Measurements from ENCODE around the gene COA8. TPM values are rescaled to one million over a fixed set of nuclear protein-coding genes. Genes with fewer than 3 reads are reported as not detected.

COA8 gene
- total and polyA plus RNA-seq, 2 donors (not counting 1 experiment from before 2014, with no cell fraction given): 25.5 to 26.4 TPM

GRCh38 chr14:103520269-103520656 is 42.5 kb upstream of the COA8 start:
- no peaks in the 10 kb centered on the region for H3K27me3 ChIP-seq (ENCODE audit: control insufficient read depth, insufficient read depth, low read length)

DNA sequence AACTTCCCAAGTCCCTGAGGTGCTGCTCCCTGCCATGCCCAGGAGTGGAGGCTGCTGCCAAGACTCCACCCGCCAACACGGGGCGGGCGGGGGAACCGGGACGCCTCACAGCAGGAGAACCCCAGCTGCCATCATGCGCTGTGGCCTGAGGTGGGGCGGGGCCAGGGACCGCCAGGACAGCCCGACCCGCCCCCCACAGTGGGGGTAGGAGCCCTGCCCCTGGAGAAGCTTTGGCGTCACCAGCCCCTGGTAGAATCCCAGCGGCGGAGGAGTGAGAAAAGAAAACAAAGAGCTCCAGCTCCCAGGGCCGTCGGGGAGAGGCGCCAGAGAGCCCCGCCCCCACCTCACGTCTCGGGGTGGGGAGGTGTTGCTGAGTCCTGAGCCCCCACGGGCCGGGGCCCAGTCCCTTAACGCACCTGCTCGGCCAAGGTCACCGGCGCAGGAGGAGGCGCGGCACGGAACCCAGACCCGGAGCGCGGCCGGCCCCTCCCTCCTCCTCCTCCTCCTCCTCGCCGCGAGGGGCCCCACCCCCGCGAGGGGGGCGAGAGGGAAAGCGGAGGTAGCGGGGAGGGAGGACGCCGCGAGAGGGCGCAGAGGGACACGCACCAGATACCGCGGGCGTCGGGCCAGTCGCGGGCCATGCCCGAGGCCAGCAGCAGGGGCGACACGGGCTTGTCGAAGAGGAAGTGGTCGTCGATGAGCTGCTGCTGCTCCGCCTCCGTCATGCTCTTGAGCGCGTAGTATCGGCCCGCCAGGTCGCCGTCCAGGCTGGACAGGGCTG is 41.9 kb upstream of the COA8 start:
- Histone ChIP-seq H3K4me2 (ENCODE audit: extremely low read depth, insufficient read depth, low read length) (peak overlapping the region; percentile 25), H3K4me3 (replicated peaks in 1 of 4; ENCODE audit: control extremely low read depth in 1 of 4, insufficient read depth in 1 of 4, low read depth in 3 of 4, low read length in 4 of 4) (peak overlapping the region; percentile 29 to 69 (median 38)), H2AFZ (ENCODE audit: low read length) (no peak overlapping the region), H3K36me3 (ENCODE audit: control insufficient read depth, insufficient read depth, low read length) (no peaks in the 10 kb centered on the region), H3K4me1 (ENCODE audit: control insufficient read depth, extremely low read depth, insufficient read depth, low read length) (peaks cover 16% of the 10 kb centered on the region), H3K9ac (ENCODE audit: insufficient read depth, low read length) (peak overlapping the region; percentile 9), H4K20me1 (ENCODE audit: control insufficient read depth, extremely low read depth, insufficient read depth, low read length) (no peaks in the 10 kb centered on the region), H3K27me3 (ENCODE audit: control insufficient read depth, insufficient read depth, low read length) (no peaks in the 10 kb centered on the region), H3K79me2 (ENCODE audit: control insufficient read depth, insufficient read depth, low read length) (no peaks in the 10 kb centered on the region), H3K27ac (ENCODE audit: insufficient read depth, low read length) (no peak overlapping the region), H3K9me3 (ENCODE audit: control insufficient read depth, insufficient read depth, low read depth, low read length) (no peaks in the 10 kb centered on the region)
- peak; percentile 47 to 69 for DNase-seq (ENCODE audit: low read depth in 2 of 2)
- TF ChIP-seq, protein P1, sequence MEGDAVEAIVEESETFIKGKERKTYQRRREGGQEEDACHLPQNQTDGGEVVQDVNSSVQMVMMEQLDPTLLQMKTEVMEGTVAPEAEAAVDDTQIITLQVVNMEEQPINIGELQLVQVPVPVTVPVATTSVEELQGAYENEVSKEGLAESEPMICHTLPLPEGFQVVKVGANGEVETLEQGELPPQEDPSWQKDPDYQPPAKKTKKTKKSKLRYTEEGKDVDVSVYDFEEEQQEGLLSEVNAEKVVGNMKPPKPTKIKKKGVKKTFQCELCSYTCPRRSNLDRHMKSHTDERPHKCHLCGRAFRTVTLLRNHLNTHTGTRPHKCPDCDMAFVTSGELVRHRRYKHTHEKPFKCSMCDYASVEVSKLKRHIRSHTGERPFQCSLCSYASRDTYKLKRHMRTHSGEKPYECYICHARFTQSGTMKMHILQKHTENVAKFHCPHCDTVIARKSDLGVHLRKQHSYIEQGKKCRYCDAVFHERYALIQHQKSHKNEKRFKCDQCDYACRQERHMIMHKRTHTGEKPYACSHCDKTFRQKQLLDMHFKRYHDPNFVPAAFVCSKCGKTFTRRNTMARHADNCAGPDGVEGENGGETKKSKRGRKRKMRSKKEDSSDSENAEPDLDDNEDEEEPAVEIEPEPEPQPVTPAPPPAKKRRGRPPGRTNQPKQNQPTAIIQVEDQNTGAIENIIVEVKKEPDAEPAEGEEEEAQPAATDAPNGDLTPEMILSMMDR (conservative IDR thresholded peaks at IDR 0.05 in 1 of 2, IDR thresholded peaks at IDR 0.05 in 1 of 2; ENCODE audit: low read depth in 1 of 2, low read length in 2 of 2): peak in 1 of 2 donors; percentile 48
- no peak for TF ChIP-seq EZH2 (IDR thresholded peaks at IDR 0.05; ENCODE audit: low read length, missing control alignments)

More at GRCh38 chr14:103520269-103520656, 42.5 kb upstream of the COA8 start:
- Histone ChIP-seq H3K79me2 (ENCODE audit: control insufficient read depth, insufficient read depth, low read length) (no peaks in the 10 kb centered on the region), H2AFZ (ENCODE audit: low read length) (no peak overlapping the region), H3K9ac (ENCODE audit: insufficient read depth, low read length) (no peak overlapping the region), H3K36me3 (ENCODE audit: control insufficient read depth, insufficient read depth, low read length) (no peaks in the 10 kb centered on the region), H3K4me1 (ENCODE audit: control insufficient read depth, extremely low read depth, insufficient read depth, low read length) (peaks cover 16% of the 10 kb centered on the region), H3K4me2 (ENCODE audit: extremely low read depth, insufficient read depth, low read length) (no peak overlapping the region), H3K4me3 (replicated peaks in 1 of 4; ENCODE audit: control extremely low read depth in 1 of 4, insufficient read depth in 1 of 4, low read depth in 3 of 4, low read length in 4 of 4) (peak overlapping the region in 1 of 4 experiments; percentile 69), H3K27ac (ENCODE audit: insufficient read depth, low read length) (no peak overlapping the region), H3K9me3 (ENCODE audit: control insufficient read depth, insufficient read depth, low read depth, low read length) (no peaks in the 10 kb centered on the region), H4K20me1 (ENCODE audit: control insufficient read depth, extremely low read depth, insufficient read depth, low read length) (no peaks in the 10 kb centered on the region)
- DNase-seq (ENCODE audit: low read depth in 2 of 2): no peak
- TF ChIP-seq, protein P1 (conservative IDR thresholded peaks at IDR 0.05 in 1 of 2, IDR thresholded peaks at IDR 0.05 in 1 of 2; ENCODE audit: low read depth in 1 of 2, low read length in 2 of 2): no peak
- TF ChIP-seq EZH2 (IDR thresholded peaks at IDR 0.05; ENCODE audit: low read length, missing control alignments): no peak

GRCh38 chr14:103521438-103521950 is 41.3 kb upstream of the COA8 start:
- H3K4me2 ChIP-seq (ENCODE audit: extremely low read depth, insufficient read depth, low read length): peak overlapping the region; percentile 25
- H3K36me3 ChIP-seq (ENCODE audit: control insufficient read depth, insufficient read depth, low read length): no peaks in the 10 kb centered on the region
- H4K20me1 ChIP-seq (ENCODE audit: control insufficient read depth, extremely low read depth, insufficient read depth, low read length): no peaks in the 10 kb centered on the region
- no peaks in the 10 kb centered on the region for H3K27me3 ChIP-seq (ENCODE audit: control insufficient read depth, insufficient read depth, low read length)
- H2AFZ ChIP-seq (ENCODE audit: low read length): no peak overlapping the region
- DNase-seq (ENCODE audit: low read depth in 2 of 2): no peak
- H3K27ac ChIP-seq (ENCODE audit: insufficient read depth, low read length): no peak overlapping the region
- no peaks in the 10 kb centered on the region for H3K79me2 ChIP-seq (ENCODE audit: control insufficient read depth, insufficient read depth, low read length)
- H3K9ac ChIP-seq (ENCODE audit: insufficient read depth, low read length): peak overlapping the region; percentile 9
- no peaks in the 10 kb centered on the region for H3K9me3 ChIP-seq (ENCODE audit: control insufficient read depth, insufficient read depth, low read depth, low read length)
- peaks cover 16% of the 10 kb centered on the region for H3K4me1 ChIP-seq (ENCODE audit: control insufficient read depth, extremely low read depth, insufficient read depth, low read length)
- H3K4me3 ChIP-seq (replicated peaks in 1 of 4; ENCODE audit: control extremely low read depth in 1 of 4, insufficient read depth in 1 of 4, low read depth in 3 of 4, low read length in 4 of 4): peak overlapping the region in 3 of 4 experiments; percentile 40 to 69 (median 62)
- TF ChIP-seq, protein P1 (conservative IDR thresholded peaks at IDR 0.05 in 1 of 2, IDR thresholded peaks at IDR 0.05 in 1 of 2; ENCODE audit: low read depth in 1 of 2, low read length in 2 of 2): no peak
- no peak for TF ChIP-seq EZH2 (IDR thresholded peaks at IDR 0.05; ENCODE audit: low read length, missing control alignments)

All from fibroblast of lung (primary cell).